Esophagus squamous epithelium (tissue), 5 donors: ENCODE measurements around the gene ALAS1. TPM values are rescaled to one million over a fixed set of nuclear protein-coding genes. Genes with fewer than 3 reads are reported as not detected.
"Not testable (repeated sequence)": the region's sequence is repeated elsewhere in the genome, so short reads cannot be mapped to it uniquely, and the experiment has no call there.

Source experiments
- DNase-seq: peaks from one replicate; lab custom pipeline; 2025; lab: John Stamatoyannopoulos, UW
- H3K27ac ChIP-seq, 4 donors: fragments of 200-600 bp; sonication (generic); one replicate each; pipeline ENCODE4 v1.5.1; 2016 to 2019; ENCODE audit warnings: mild to moderate bottlenecking in 1 of 4
- H3K27me3 ChIP-seq, 4 donors: fragments of 200-600 bp; sonication (generic); 1 replicate in 3 of 4; 2 replicates in 1 of 4; pipeline versions ENCODE4 v1.5.1 to v1.6.0; 2017 to 2021; ENCODE audit warnings: antibody characterized with exemption in 1 of 4
- H3K36me3 ChIP-seq, 3 donors: fragments of 200-600 bp; sonication (generic); one replicate each; pipeline ENCODE4 v1.5.1; 2016 to 2019
- H3K4me1 ChIP-seq, 3 donors: fragments of 200-600 bp; sonication (generic); one replicate each; pipeline ENCODE4 v1.5.1; 2017 to 2019
- H3K4me3 ChIP-seq, 4 donors: fragments of 200-600 bp; sonication (generic); 1 replicate in 3 of 4; 2 replicates in 1 of 4; pipeline ENCODE4 v1.5.1; 2016 to 2019; ENCODE audit warnings: mild to moderate bottlenecking in 2 of 4, moderate library complexity in 1 of 4
- H3K9me3 ChIP-seq, 3 donors: fragments of 200-600 bp; sonication (generic); one replicate each; pipeline ENCODE4 v1.5.1; 2016 to 2019
- POLR2A ChIP-seq, 4 donors: fragments of 450-650 bp; IDR thresholded peaks; one replicate each; pipeline ENCODE4 v1.6.1; 2017; ENCODE audit warnings: antibody characterized with exemption in 4 of 4, mild to moderate bottlenecking in 4 of 4, moderate library complexity in 3 of 4
- WGBS, 2 donors: methylation state at CpG; one replicate each; pipeline ENCODE4 v1.1.5; 2018; 5-methylcytosine and 5-hydroxymethylcytosine counted together
- intact Hi-C: fragments of 100-400 bp; cut with DNase I; formaldehyde crosslinking; loops from one replicate; pipeline ENCODE4 v1.15.0; 2022
- total RNA-seq, 4 donors: library from RNA; depleted of rRNA; stranded (reverse); fragments of >200 nt; gene quantifications; one replicate each; pipeline ENCODE4 v1.1.0, GENCODE V29; 2016
- TF ChIP-seq, protein P1 (sequence below), 6 experiments: fragments of 450-650 bp in 4 of 6; fragments of 200-600 bp in 2 of 6; sonication (generic) in 2 of 6; IDR thresholded peaks; one replicate each; pipeline ENCODE4 v1.5.1; 2016 to 2019; ENCODE audit warnings: antibody characterized with exemption in 6 of 6, mild to moderate bottlenecking in 4 of 6, moderate library complexity in 4 of 6
- donor health status: DM: yes; HTN: yes; CAD: no.

Gene ALAS1
- total RNA-seq, 4 donors from 2014 or later, result 28.3 to 45.5 (median 35.1) TPM

- Histone ChIP-seq H3K27ac (no peak overlapping the region), H3K9me3 (no peaks in the 10 kb centered on the region), H3K27me3 (no peaks in the 10 kb centered on the region), H3K4me1 (no peaks in the 10 kb centered on the region), H3K4me3 (no peak overlapping the region), H3K36me3 (no peaks in the 10 kb centered on the region)
- intact Hi-C loops, result no loop called here
- 80 to 100% methylated on average over 2 to 4 of the region's 7 CpGs for WGBS, 2 donors
- no peak for DNase-seq
- TF ChIP-seq, protein P1, sequence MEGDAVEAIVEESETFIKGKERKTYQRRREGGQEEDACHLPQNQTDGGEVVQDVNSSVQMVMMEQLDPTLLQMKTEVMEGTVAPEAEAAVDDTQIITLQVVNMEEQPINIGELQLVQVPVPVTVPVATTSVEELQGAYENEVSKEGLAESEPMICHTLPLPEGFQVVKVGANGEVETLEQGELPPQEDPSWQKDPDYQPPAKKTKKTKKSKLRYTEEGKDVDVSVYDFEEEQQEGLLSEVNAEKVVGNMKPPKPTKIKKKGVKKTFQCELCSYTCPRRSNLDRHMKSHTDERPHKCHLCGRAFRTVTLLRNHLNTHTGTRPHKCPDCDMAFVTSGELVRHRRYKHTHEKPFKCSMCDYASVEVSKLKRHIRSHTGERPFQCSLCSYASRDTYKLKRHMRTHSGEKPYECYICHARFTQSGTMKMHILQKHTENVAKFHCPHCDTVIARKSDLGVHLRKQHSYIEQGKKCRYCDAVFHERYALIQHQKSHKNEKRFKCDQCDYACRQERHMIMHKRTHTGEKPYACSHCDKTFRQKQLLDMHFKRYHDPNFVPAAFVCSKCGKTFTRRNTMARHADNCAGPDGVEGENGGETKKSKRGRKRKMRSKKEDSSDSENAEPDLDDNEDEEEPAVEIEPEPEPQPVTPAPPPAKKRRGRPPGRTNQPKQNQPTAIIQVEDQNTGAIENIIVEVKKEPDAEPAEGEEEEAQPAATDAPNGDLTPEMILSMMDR (IDR thresholded peaks at IDR 0.05), result no peak
Observed at GRCh38 chr3:52162250-52162872, 35.6 kb upstream of the ALAS1 start.

DNA sequence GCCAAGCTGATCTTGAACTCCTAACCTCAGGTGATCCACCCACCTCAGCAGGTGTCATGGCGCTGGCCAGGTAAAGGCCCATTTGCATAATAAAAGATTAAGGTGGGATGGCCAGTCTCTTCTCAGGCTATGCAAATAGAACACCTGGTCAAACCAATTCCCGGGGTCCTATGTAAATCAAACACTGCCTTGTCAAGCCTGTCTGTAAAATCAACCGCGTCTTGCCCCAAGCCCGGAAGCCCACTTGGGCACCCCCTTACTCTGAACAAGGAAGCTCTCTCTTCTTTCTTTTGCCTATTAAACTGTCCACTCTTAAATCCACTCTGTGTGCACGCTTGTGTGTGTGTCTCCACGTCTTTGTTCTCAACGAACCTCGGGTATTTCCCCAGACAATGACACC lies 30.7 kb upstream of the ALAS1 start:
- intact Hi-C loops, result no loop called here
- DNase-seq, result no peak
- Histone ChIP-seq H3K4me3 (no peak overlapping the region), H3K36me3 (no peaks in the 10 kb centered on the region), H3K9me3 (no peaks in the 10 kb centered on the region), H3K4me1 (no peaks in the 10 kb centered on the region), H3K27ac (no peak overlapping the region), H3K27me3 (no peaks in the 10 kb centered on the region)
- TF ChIP-seq, protein P1 (IDR thresholded peaks at IDR 0.05), result no peak
- TF ChIP-seq POLR2A (IDR thresholded peaks at IDR 0.05), result no peak
- WGBS, 2 donors, result 53 to 56% methylated on average over 8 to 9 of the region's 9 CpGs

GRCh38 chr3:52170217-52170616 lies 27.7 kb upstream of the ALAS1 start:
- H3K36me3 ChIP-seq, H3K4me1 ChIP-seq, H3K9me3 ChIP-seq, intact Hi-C loops, H3K27ac ChIP-seq, H3K27me3 ChIP-seq, H3K4me3 ChIP-seq, DNase-seq: not testable (repeated sequence)
- 89 to 96% methylated on average over 3 of the region's 3 CpGs for WGBS, 2 donors

DNA sequence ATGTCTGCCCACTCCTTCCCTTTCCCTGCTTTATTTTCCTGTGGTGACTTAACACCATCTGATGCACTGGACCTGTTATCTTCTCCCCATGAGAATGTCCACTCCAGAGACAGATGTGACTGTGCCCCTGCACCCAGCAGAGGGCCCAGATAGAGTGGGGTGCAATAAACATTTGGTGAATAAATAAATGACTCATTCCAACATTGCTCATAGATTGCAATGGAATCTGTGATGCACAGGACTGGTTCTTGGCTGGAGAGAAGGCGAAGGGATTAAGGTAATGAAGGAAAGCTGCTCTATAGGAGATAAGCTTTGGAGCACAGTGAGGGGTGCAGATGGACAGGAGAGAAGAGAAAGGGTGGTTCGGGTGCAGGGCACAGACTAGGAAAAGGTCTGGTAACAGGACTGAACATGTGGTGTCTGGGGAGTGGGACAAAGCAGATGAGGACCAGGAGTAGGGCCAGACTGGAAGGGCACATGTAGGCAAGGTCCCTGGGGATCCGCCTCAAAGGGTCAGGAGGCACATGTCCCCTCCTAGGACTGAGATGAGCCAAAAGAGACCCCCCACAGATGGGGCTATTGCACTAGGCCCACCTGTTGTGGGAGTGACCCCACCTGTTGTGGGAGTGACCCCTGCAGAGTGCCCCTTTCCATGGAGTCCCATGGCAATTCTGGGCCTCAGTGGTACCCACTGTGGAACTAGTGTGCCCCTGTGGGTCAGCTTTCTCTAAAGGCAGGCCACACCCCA lies 26.3 kb upstream of the ALAS1 start:
- intact Hi-C loops, result no loop called here
- Histone ChIP-seq H3K27ac (no peak overlapping the region), H3K9me3 (no peaks in the 10 kb centered on the region), H3K27me3 (no peaks in the 10 kb centered on the region), H3K36me3 (no peaks in the 10 kb centered on the region), H3K4me3 (no peak overlapping the region), H3K4me1 (peaks cover 0 to 11% (median 0%) of the 10 kb centered on the region in 3 donors)
- TF ChIP-seq, protein P1 (IDR thresholded peaks at IDR 0.05), result no peak
- no peak for TF ChIP-seq POLR2A (IDR thresholded peaks at IDR 0.05)
- no peak for DNase-seq
- WGBS, 2 donors, result 68 to 80% methylated on average over 3 of the region's 3 CpGs

DNA sequence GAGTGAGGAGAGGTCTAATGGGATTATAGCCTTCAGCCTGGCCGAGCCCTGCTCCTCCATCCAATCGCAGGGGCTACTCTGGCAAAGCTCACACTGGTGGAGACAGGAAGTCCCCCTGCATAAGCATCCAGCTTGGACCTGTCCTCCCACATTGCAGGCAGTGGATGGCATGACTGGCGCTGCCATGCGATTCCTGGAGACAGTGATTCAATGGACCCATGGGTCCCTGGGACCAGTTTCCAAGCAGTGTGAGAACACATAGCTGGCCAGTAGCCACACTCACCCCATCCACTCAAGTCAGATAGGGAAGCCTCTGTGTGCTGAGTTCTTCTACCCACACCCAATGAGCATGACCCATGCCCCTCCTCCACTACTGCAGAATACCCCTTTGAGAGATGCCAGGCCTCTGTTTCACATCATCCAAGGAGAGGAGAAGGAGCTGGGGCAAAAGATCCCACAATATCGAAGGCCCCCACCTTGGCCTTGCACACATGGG lies 25.6 kb upstream of the ALAS1 start:
- H3K4me1 ChIP-seq, result peaks cover 0 to 17% (median 5%) of the 10 kb centered on the region in 3 donors
- no peaks in the 10 kb centered on the region for H3K36me3 ChIP-seq
- intact Hi-C loops, result no loop called here
- no peak for TF ChIP-seq POLR2A (IDR thresholded peaks at IDR 0.05)
- TF ChIP-seq, protein P1 (IDR thresholded peaks at IDR 0.05), result no peak
- H3K9me3 ChIP-seq, result no peaks in the 10 kb centered on the region
- no peak overlapping the region for H3K27ac ChIP-seq
- 96 to 100% methylated on average over 1 to 4 of the region's 5 CpGs for WGBS, 2 donors
- H3K27me3 ChIP-seq, result no peaks in the 10 kb centered on the region
- H3K4me3 ChIP-seq, result no peak overlapping the region
- no peak for DNase-seq
